Measurements from ENCODE around the gene ISLR. TPM values are rescaled to one million over a fixed set of nuclear protein-coding genes. Genes with fewer than 3 reads are reported as not detected.

Gene ISLR
- total and polyA plus RNA-seq, 8 donors, result 3.5 to 44.6 (median 12.0) TPM

DNA sequence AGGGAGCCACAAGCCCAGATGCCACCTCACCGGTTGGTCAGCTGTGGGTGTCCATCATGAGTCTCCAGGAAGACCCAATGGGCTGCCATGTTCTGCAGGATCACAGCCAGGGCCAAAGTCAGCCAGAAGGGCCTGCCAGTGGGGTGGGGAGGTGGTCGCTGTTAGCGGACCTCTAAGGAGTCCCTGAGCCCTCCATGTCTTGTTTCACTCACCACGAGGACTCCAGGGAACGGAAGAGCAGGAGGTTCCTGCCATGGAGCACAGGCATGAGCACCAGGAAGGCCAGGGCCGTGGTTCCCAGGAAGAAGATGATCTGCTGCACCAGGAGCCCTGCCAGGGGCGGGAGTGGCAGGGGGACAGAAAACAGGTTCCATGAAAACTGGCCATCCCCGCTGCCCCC lies 8.6 kb downstream of the ISLR start:
- no peak for DNase-seq
- H3K27ac ChIP-seq, result no peak overlapping the region

DNA sequence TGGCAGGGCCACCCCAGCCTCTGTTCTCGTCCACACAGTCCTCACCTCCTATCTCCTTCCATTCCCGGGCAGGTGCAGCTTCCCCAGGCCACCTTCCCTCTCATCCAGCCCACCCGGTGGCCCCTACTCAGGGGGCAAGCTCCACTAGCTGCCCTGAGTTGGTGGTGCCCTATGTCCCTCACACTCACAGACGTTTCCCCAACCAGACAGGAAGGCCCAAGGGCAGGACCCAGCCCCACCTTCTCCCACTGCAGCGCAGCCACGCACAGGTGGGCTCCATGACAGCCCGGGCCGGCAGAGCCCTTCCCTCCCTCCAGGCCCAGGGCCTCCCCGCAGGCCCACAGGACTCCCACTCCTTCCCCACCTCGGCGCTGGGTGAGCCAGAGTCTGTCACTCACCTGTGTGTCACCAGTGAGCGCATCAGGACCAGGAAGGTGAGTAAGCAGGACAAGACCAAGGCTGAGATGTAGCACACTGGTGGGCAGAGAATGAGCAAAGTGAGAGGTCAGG lies 11.1 kb downstream of the ISLR start:
- WGBS, 5 donors, result 74 to 85% (median 81%) methylated on average over 10 to 12 of the region's 12 CpGs
- H3K4me3 ChIP-seq, result no peak overlapping the region
- TF ChIP-seq, protein P1, sequence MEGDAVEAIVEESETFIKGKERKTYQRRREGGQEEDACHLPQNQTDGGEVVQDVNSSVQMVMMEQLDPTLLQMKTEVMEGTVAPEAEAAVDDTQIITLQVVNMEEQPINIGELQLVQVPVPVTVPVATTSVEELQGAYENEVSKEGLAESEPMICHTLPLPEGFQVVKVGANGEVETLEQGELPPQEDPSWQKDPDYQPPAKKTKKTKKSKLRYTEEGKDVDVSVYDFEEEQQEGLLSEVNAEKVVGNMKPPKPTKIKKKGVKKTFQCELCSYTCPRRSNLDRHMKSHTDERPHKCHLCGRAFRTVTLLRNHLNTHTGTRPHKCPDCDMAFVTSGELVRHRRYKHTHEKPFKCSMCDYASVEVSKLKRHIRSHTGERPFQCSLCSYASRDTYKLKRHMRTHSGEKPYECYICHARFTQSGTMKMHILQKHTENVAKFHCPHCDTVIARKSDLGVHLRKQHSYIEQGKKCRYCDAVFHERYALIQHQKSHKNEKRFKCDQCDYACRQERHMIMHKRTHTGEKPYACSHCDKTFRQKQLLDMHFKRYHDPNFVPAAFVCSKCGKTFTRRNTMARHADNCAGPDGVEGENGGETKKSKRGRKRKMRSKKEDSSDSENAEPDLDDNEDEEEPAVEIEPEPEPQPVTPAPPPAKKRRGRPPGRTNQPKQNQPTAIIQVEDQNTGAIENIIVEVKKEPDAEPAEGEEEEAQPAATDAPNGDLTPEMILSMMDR (IDR thresholded peaks at IDR 0.05), result no peak
- TF ChIP-seq POLR2AphosphoS5 (IDR thresholded peaks at IDR 0.05) (no peak), POLR2A (IDR thresholded peaks at IDR 0.05) (no peak), EP300 (IDR thresholded peaks at IDR 0.05) (no peak)
- H3K9me3 ChIP-seq, result no peaks in the 10 kb centered on the region
- no peaks in the 10 kb centered on the region for H3K36me3 ChIP-seq
- H3K27ac ChIP-seq, result no peak overlapping the region
- intact Hi-C loops (cut with DNase I; ENCODE audit: low total_unique reads), result no loop called here
- DNase-seq, result no peak
- no peaks in the 10 kb centered on the region for H3K27me3 ChIP-seq
- H3K4me1 ChIP-seq, result peaks cover 0 to 11% (median 7%) of the 10 kb centered on the region in 4 donors

More for the DNA sequence above, 8.6 kb downstream of the ISLR start:
- 87 to 98% (median 91%) methylated on average over 6 to 8 of the region's 8 CpGs for WGBS, 5 donors
- H3K4me1 ChIP-seq, result peaks cover 6 to 33% (median 17%) of the 10 kb centered on the region in 4 donors
- no peaks in the 10 kb centered on the region for H3K9me3 ChIP-seq
- intact Hi-C loops (cut with DNase I; ENCODE audit: low total_unique reads), result no loop called here
- H3K4me3 ChIP-seq, result no peak overlapping the region
- no peaks in the 10 kb centered on the region for H3K36me3 ChIP-seq
- H3K27me3 ChIP-seq, result no peaks in the 10 kb centered on the region
- TF ChIP-seq POLR2A (IDR thresholded peaks at IDR 0.05) (no peak), POLR2AphosphoS5 (IDR thresholded peaks at IDR 0.05) (no peak), EP300 (IDR thresholded peaks at IDR 0.05) (no peak)
- TF ChIP-seq, protein P1 (IDR thresholded peaks at IDR 0.05), result no peak

DNA sequence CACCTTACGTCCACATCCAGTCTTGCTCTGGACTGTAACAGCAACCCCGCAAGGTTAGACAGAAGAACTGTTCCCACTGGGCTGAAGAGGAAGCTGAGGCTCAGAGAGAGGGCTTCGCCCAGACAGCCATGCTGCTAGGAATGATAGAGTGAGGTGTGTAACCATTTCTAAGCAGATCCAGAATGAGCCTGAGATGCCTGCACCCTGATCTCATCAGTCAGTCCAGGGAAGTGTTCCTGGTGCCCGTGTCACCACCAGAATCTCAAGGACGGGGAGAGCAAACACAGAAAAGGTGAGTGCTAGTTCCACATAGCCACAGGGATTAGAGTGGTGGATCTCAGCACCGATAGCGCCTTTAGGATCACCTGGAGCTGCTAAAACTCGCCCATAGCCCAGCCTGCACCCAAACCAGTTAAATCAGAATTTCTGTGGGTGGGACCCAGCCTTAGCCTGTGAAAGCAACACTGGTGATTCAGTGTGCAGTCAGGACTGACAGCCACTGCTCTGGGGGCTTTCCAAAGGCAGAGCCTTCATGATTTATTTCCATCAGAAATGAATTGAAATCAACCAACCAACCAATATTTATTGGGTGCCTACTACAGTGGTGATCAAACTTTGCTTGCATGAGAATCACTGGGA lies 12.3 kb downstream of the ISLR start:
- DNase-seq, result no peak
- H3K36me3 ChIP-seq, result no peaks in the 10 kb centered on the region
- WGBS, 5 donors, result 62 to 74% (median 63%) methylated on average over 8 of the region's 8 CpGs
- H3K4me1 ChIP-seq, result no peaks in the 10 kb centered on the region
- H3K27me3 ChIP-seq, result no peaks in the 10 kb centered on the region
- H3K4me3 ChIP-seq, result no peak overlapping the region
- no peak for TF ChIP-seq POLR2A (IDR thresholded peaks at IDR 0.05)
- TF ChIP-seq EP300 (IDR thresholded peaks at IDR 0.05), result no peak
- no peak for TF ChIP-seq POLR2AphosphoS5 (IDR thresholded peaks at IDR 0.05)
- TF ChIP-seq, protein P1 (IDR thresholded peaks at IDR 0.05), result no peak
- H3K9me3 ChIP-seq, result no peaks in the 10 kb centered on the region
- H3K27ac ChIP-seq, result no peak overlapping the region
- intact Hi-C loops (cut with DNase I; ENCODE audit: low total_unique reads), result no loop called here

DNA sequence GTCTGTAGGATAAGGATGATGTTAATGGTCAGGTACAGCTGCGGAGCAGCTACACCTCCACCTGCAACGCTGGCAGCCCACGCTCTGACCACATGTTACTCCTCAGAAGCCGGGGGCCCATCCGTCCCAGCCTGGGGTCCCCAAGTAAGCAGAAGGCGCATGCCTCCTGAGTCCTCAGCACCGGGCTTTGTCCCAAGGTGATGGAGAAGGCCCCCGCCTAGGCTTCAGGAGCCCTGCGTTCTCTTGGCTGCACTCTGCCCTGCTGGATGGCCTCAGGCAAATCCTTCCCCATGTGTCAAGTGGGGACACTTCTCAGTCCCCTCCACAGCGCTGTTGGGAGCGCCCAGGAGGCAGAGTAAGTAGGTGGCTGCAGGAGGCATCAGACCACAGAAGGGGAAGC lies 14.7 kb downstream of the ISLR start:
- Histone ChIP-seq H3K27ac (no peak overlapping the region), H3K27me3 (no peaks in the 10 kb centered on the region), H3K36me3 (no peaks in the 10 kb centered on the region), H3K4me1 (no peaks in the 10 kb centered on the region), H3K4me3 (no peak overlapping the region), H3K9me3 (no peaks in the 10 kb centered on the region)
- TF ChIP-seq EP300 (IDR thresholded peaks at IDR 0.05), result no peak
- WGBS, 5 donors, result 78 to 93% (median 92%) methylated on average over 7 to 11 of the region's 11 CpGs
- intact Hi-C loops (cut with DNase I; ENCODE audit: low total_unique reads), result no loop called here
- DNase-seq, result no peak

DNA sequence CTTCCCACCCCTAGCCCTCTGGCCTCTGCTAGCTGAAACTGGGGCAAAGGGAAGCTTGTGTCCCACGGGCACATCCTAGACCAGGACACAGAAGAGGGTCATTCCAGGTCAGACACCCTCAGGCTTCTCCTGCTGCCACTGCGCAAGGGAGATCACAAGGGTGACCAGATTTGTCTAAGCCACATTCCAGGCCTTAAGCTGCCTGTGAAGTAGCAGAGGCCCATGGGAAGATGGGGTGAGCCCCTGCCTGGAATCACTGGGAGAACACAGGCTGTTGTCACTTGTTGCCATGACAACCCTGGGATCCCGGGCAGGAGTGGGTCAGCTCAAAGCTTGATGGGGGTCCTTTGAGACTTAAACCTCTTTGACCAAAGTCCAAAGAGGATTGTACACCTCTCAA lies 18.3 kb downstream of the ISLR start:
- no peak for DNase-seq
- WGBS, 5 donors, result 49 to 63% (median 53%) methylated on average over 3 of the region's 3 CpGs
- H3K4me1 ChIP-seq, result peaks cover 0 to 8% (median 0%) of the 10 kb centered on the region in 4 donors
- TF ChIP-seq POLR2AphosphoS5 (IDR thresholded peaks at IDR 0.05) (no peak), EP300 (IDR thresholded peaks at IDR 0.05) (no peak), POLR2A (IDR thresholded peaks at IDR 0.05) (no peak)
- TF ChIP-seq, protein P1 (IDR thresholded peaks at IDR 0.05), result no peak
- no peaks in the 10 kb centered on the region for H3K9me3 ChIP-seq
- H3K27me3 ChIP-seq, result no peaks in the 10 kb centered on the region
- no peaks in the 10 kb centered on the region for H3K36me3 ChIP-seq
- no peak overlapping the region for H3K4me3 ChIP-seq
- no peak overlapping the region for H3K27ac ChIP-seq
- intact Hi-C loops (cut with DNase I; ENCODE audit: low total_unique reads), result no loop called here
